GM21360 (cell line): ENCODE measurements around the gene INHA.

Source experiments
- ATAC-seq: cut with Tn5 transposase; IDR thresholded peaks from one replicate; pipeline ENCODE4 v1.9.1; 2021; ENCODE audit warnings: mild to moderate bottlenecking, moderate library complexity; ENCODE audit not compliant: unreplicated experiment

The INHA gene

DNA sequence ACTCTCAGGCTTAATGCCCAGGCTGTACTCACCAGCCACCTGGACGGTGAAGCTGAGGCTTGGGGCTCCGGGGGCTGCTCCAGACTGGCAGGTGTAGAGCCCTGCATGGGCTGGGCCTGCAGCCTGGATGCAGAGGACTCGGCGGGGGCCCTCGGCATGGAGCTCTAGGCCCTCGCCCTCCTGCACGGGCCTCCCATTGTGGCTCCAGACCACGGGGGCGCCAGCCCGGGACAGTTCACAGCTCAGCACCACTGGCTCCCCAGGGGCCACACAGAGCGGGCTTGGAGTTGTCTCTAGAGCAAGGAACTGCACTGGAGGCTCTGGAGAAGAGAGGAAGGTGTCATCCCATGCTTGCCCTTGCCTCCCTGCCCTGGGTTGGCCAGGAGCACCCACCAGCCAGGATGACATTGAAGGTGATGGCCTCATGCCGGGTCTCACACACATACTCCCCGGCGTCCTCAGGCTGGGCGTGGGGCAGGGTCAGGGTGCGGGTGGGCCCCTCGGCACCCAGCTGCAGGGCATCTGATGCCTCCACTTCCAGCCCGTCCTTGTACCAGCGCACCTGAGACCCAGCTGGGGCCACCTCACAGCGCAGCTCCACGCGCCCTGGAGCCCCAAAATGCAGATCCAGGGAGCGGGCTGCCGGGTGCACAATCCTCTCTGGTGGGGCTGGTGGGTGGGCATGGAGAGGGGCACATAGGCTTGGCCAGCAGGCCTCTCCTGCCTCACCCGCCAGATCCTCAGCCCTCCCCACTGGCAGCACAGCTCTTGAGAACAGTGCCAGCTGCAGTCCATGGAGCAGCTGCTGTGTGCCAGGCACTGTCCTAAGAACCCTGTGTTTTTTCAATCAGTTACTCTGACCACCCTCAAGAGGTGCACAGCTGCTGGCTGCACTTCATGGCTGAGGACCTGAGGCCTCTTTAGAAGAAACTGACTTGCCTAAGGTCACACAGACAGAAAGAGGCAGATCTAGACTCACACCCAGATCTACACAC, 14.0 kb upstream of the INHA start:
- ATAC-seq, result no peak

DNA sequence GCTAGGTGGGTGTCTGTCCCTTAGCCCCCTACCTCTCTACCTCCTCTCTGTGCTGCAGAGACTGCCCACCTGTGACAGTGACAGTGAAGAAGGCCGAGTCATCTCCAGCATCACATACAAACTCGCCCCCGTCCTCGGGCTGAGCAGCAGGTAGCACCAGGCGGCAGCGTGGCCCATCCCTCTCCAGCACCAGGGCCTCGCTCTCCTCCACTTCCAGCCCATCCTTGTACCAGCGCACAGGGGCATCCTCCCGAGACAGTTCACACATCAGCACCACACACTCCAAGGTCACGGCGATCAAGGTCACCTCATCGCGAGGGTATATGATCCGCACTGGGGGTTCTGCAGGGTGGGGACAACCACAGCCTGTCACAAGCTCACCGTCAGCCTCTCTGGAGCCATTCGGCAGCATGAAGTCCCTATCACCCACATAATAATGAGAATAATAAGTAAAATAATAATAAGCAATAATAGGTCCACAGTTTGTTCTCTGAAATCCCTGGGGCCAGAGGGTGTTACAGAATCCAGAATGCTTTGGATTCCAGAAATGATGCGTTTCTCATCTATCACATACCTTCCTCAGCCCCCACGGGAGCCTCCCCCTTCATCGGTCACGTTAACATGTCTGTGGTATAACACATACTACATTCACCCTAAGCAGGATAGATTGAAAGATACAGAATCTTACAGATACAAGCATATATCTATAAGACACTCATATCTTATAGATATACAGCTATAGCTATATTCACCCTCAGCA, 12.8 kb upstream of the INHA start:
- ATAC-seq, result no peak

DNA sequence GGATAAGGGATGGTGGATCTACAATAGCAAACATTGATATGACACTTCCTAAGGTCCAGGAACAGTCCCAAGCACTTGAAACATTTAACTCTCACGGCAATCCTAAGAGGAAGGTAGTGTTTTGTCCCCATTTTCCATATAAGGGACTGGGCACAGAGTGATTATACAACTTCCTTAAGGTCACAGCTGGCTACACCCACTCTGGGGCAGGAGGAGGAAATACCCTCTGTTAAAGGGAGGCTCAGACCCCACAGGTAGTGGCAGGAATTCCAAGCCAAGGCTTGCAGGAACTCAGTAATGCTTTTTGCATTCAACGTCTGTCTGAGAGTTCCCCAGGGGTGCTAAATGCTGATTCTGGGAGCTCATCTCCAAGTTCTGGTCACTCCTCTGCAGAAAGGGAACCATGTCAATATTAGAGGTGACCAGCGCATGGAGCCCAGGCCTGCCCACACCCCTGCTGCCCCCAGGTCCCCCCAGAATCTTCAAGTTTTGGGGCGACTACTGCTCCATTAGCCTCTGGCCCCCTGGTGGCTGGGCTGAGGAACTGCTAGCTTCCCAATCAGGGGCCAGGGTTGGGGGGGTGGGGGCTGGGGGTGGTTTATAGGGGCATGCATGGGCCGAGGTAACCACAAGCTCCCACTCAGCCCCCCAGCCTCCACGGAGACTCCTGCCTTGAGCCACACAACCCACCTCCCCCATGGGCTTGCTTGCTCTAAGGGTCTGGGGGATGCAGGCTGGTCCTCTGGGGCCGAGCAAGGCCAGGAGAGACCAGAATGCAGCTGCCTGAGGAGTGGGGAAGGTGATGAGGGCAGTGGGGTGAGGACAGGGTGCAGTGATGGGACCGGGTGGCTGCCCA, 11.8 kb upstream of the INHA start:
- ATAC-seq, result no peak

DNA sequence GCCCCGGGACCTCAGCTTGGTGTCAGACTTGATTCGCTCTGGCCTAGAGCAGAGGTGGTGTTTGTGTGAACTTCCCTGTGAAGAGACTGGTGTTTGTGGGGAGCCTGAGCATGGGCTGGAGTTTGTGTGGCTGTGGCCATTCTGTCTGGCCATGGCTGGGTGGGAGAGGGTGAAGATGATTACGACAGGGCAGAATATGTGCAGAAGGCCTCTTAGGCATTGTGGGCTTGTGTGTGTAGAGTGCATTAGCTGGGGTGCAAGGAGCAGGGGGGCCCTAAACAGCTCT, 11.3 kb upstream of the INHA start:
- ATAC-seq, result no peak

DNA sequence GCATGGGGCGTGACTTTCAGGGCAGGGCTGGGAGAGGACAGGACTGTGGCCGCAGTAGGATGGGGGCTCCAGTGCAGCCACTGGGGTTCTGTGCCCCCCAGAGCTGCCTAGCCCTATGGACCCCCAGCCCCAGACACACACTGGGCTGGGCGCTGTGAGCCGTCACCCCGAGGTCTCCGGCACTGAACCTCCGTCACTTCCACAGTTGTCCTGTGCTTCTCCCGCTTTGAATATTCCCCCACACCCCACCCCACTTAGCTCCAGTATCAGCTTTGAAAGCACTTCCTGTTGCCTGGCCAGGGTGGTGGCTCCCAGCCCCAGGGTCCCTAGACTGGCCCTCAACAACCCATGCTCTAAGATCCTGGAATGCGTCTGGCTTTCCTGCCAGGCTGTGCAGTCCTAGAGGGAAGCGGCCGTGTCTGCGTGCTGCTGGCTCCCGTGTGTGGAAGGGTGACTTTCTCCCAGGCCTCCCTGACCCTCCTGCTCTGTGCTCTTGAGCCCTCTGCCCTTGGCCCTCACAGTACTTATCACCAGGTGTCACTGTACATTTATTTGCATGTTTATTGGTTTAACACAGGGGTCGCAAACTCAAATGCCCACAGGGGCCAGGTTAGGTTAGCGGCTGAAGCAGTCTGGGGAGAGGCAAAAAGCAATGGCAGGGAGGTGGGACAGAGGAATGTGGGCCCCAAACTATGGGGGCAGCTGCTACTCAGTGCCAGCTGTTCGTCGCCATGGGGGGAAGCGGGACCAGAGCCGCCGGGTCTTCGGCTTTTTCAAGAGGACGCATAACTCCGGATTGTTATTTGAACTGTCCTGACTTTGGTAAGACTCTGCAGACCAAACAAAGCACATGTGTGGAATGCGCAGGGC, 10.7 kb upstream of the INHA start:
- no peak for ATAC-seq

DNA sequence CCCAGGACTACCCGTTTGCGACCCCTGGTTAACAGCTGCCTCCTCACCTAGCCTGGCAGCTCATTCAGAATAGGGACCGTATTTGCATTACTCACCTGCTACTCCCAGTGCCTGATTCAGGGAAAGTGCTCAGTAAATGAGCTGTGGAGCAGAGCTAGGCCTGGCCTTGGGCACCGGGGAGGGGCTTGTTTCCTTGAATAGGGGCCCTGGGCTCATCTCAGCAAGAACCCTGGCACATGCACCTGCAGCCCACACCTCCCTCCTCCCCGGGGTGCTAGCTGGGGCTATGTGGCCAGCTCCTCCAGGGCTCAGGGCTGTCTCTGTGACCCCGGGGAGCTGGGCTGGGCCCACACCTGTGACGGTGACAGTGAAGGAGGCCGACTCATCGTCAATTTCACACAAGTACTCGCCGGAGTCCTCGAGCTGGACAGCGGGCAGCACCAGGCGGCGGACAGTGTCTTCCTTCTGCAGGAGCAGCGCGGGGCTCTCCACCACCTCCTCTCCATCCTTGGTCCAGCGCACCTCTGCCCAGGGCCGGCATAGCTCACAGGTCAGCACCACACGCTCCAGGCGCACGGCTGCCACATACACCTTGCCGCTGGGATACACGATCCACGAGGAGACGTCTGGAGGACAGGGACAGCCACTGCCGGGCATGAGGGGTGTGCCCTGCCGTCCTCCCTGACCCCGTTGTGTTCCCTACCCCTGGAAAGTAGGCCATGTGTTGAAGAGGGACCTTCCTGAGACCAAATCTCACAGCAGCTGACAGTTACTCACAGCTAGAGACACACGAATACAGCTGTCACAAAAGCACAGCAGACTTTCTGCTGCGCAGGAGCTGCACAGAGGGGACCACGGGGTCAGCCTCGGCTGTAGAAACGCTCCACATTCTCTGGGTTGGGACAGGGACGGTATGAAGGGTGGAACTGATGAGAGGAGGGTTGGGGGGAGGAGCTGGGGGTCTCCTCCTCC, 9.8 kb upstream of the INHA start:
- ATAC-seq, result no peak

DNA sequence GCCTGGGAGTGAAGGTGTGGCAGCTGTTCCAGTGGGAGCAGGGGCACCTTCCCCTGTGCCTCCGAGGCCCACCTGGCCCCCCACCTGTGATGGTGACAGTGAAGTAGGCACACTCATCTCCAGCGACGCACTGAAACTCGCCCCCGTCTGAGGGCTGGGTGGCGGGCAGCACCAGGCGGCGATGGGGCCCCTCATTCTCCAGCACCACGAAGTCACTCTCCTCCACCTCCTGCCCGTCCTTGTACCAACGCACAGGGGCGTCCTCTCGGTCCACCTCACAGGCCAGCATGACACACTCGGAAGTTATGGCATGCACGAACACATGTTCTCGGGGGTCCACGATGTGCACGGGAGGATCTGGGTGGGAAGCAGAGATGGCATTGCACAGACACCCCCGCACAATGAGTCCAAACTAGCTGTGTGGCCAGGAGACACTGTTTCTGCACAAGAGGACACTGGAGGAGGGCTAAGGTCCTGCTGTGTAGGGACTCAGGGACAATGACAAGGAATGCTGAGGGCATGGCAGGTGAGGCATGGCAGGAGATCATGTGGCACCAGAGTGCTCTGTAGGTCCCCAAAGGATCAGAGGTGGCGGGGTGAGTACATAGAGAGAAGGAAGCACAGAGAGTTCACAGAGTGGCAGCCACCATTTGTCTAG, 8.7 kb upstream of the INHA start:
- no peak for ATAC-seq

DNA sequence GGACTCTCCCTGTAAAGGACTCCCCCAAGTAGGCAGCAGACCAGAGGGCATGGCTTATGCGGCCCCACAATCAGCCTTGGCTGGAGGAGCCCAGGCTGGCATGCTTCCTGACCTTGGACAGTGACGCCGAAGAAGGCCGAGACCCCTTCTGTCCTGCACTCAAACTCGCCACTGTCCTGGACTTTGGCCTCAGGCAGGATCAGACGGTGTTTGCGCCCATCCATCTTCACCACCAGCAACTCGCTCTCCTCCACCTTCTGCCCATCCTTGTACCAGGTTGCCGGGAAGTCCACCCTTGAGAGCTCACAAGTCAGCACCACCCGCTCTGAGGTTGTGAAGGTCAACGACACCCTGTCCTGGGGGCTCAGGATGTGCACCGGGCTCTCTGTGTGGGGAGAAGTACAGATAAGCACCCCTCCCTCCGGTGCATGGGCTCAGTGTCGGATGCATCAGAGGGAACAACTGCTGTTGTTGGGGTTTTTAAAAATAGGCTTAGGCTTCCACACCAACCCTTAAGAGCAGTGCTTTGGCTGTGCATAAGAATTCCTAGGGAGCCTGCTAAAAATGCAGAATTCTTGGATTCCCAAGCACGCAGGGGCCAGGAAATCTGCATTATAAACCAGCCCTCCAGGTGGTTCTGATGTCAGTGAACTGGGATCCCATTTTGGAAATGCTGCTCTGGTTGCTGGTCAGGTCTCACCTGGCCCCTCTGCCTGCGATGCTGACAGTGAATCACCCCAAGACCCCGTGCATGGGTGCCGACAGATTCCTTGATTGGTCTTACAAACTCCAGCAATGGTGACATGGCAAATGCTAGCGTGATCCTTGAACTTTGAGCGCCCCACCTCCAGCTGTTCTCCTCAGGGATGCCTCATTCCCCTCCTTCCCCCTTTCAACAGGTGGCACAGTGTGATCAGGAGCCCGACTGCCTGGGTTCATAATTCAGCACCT, 6.7 kb upstream of the INHA start:
- ATAC-seq, result no peak

DNA sequence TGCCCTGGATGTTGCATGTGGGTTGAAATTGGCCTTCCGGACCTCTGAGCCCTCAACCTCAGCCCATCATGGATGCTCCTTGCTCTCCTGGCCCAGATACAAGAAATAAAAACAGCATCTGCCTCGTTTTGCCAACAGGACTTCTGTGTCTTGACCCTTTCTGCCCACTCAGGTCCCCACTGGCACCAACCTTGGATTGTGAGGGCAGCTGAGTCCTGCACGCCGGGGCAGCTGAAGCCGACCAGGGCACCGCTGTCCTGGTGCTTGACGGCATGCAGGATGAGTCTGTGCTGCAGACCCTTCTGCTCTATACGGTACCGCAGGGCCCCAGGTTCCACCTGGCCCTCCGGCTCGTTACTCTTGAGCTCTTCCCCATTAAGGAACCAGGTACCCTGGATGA, 5.5 kb upstream of the INHA start:
- no peak for ATAC-seq

DNA sequence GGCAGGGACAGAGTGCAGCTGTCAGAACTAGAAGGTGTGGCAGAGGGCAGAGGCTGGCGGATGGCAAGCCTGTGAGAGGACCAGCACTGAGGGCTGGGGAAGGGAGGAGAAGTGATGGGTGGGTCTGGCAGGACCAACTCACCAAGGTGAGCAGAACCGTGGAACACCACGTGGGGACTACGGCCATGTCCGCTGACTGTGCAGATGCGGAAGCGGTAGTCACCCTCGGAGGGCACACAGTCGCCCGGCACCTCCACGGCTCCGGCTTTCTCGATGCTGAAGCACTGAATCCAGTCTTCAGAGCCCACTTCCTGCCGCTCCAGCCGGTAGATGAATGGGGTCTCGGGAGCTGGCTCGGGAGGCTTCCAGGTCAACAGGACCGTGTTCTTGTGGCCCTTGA, 5.0 kb upstream of the INHA start:
- no peak for ATAC-seq

DNA sequence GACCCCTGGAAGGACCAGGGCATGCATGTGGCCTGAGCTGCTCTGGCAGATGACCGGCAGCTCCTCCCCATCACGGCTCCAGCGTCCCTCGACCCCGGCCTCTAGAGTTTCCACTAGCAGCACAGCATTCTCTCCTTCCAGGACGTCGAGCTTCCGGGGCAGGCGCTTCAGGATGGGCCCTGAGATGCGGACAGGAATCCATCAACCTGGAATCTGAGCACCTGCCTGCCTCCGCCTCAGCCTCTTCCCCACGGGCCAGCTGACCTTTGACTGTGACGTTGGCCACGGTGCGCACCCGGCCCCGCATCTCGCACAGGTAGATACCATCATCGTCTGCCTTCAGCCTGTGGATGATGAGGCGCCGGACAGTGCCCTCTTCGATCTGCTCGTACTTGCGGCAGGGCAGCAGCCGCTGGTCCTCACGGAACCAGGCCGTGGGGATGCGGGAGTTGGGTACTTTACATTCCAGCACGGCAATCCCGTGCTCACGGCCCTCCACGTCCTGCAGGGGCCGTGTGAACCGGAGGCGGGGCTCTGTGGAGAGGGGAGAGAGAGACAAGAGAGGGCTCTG, 4.2 kb upstream of the INHA start:
- ATAC-seq, result no peak

DNA sequence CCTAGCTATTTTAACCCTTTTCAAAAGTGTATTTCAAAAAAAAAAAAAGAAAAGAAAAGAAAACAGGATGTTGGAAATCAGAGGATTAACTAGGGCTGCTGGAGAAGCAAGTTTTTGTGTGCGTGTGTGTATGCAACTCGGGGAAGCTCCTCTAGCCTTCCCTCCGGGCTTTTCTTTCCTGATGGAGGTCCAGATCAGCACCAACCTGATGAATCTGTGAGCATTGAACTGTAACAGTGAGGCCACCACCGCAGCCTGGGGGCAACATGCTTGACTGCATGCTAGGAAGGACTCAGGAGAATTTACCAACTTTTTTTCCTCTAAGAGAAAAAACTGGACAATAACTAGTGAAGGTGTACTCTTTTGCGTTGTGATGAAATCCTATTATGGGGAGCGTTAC, 3.1 kb upstream of the INHA start:
- ATAC-seq, result no peak

DNA sequence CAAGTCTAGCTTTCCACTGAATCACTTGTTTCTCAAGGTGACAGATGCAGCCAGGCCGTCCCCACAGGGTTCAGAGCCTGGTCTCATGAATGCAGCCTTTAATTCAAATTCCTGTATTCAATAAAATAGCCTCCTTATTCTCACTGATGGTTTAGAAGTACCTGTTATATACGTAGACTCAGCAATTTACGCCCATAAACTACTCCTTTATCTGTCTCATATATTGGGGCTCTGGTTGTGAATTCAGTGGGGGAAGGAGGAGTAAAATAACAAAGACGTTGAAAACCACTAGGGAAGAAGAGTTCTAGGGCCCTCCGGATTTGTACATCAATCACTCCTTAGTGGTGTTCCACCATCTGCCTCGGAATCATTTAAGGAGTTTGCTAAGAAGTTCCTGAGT, 2.5 kb upstream of the INHA start:
- ATAC-seq, result no peak

DNA sequence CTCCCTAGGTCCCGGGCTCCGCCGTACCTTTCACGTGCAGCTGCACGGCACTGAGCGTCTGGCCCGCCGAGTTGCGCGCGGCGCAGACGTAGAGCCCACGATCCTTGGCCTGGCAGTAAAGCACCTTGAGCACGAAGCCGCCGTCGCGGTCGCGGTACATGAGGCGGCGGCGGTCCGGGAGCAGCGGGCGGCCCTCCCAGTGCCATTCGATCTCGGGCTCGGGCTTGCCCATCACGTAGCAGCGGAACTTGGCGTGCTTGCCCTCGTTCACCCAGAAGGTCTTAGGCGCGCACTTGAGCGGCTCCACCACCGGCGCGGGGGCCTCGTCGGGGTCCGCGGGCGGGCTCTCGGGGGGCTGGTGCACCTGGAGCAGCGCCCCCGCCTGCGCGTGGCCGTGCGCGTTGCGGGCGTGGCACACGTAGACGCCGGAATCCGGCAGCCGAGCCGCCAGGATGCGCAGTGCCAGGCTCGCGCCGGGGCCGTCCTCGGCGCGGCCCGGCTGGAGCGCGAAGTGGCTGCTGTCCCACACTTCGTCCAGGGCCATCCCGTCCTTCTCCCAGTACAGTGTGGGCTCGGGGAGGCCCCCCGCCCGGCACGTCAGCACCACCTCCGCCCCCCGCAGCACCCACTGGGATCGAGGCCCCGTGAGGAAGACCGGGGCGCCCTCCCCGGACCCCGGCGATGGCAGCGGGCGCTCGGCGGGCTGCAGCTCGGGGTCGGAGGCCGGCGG, 1.8 kb upstream of the INHA start:
- ATAC-seq, result no peak

DNA sequence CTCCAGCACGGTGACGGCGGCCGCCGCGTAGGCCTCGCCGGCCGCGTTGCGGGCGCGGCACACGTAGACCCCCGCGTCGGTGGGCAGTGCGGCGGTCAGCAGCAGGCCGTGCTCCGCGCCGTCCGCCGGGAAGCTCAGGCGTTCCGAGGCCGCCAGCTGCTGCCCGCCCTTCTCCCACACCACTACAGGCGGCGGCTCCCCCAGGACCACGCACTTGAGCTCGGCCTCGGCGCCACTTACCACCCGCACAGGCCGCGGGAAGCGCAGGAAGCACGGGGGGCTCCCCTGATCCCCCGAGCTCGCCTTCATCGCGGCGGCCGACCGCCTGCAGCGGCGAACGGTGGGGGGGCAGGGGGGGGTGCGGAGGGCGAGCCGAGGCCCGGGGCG, 1.2 kb upstream of the INHA start:
- ATAC-seq, result no peak

DNA sequence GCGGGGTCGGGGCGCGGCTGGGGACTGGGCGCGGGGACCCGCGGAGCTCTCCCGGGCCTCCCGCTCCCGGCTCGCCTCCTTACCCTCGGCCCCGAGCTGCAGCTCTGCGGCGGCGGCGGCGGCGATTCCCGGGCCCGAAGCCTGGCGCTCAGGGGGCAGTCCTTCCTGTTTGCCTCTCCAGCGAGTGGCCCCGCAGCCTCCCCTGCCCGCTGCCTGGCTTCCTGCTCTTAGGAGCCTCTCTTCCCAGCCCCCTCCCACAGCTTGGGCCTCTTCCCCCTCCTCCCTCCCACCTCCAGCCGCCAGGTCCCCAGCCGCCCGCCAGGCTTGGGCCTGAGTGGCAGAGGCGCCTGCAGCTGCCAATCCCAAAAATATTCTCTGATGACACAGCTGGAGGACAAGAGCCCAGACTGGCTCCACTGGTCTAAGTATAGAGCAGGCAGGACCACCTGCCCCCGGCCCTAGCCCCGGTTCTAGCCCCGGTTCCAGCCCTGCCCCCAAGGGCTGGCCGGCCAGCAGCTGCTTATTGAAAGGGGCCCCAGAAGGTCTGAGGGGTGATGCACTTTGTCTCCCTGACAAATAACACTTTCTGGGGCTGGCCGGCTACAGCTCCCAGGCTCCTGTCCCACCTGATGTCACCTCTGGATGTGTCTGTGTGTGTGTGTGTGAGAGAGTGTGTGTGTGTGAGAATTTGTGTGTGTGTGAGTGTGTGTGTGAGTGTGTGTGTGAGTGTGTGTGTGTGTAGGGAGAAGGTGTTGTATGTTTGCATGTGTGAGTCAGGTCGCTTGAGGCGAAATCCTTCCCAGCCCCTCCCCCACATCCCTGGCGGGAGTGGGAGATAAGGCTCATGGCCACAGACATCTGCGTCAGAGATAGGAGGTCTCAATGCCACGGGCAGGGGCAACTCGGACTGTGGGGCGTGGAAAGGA, 536 bp upstream of the INHA start, which contains the start of gene OBSL1:
Gene OBSL1 (minus strand): TSS at position 229 of the 926 bp plus-strand sequence. CDS start 307 bp downstream, outside the sequence.
- ATAC-seq, result no peak
